Measurements from ENCODE around the gene THRAP3. TPM values are rescaled to one million over a fixed set of nuclear protein-coding genes. Genes with fewer than 3 reads are reported as not detected.

Gene THRAP3
- total and polyA plus RNA-seq, 9 of the 15 experiments (the other 6 are each of a cell fraction or from before 2014, with no cell fraction given), result 66.2 to 135 (median 113) TPM

- H3K9me1 ChIP-seq (ENCODE audit: control insufficient read depth, insufficient read depth, low read length), result peaks cover under 1% of the 10 kb centered on the region
- DNase-seq (ENCODE audit: extremely low read depth in 1 of 4, low spot score in 3 of 4) (no peak), FAIRE-seq (peak; percentile 29), ATAC-seq (no peak)
- no peak overlapping the region for H3K4me3 ChIP-seq
- no peaks in the 10 kb centered on the region for H4K20me1 ChIP-seq (replicated peaks; ENCODE audit: control insufficient read depth, insufficient read depth, low read length)
- 82% methylated on average over 6 of the region's 6 CpGs for WGBS (ENCODE audit: insufficient coverage, low coverage, missing lambda C conversion rate)
- H3K4me2 ChIP-seq (ENCODE audit: insufficient read depth, low read length), result no peak overlapping the region
- H3K27me3 ChIP-seq (ENCODE audit: control insufficient read depth in 2 of 2, insufficient read depth in 2 of 2, low read length in 2 of 2), result no peaks in the 10 kb centered on the region
- in situ Hi-C loops (cut with MboI) (no loop called here), intact Hi-C loops (cut with micrococcal nuclease) (no loop called here)
- H3K4me1 ChIP-seq (replicated peaks in 1 of 2; ENCODE audit: control insufficient read depth in 2 of 2, insufficient read depth in 2 of 2, low read length in 2 of 2), result peaks cover 0 to 31% of the 10 kb centered on the region in 2 experiments; a peak in 3 of 5 replicates
- H3K27ac ChIP-seq (ENCODE audit: extremely low read depth, low read depth, low read length), result no peak overlapping the region
- TF ChIP-seq, protein P1, sequence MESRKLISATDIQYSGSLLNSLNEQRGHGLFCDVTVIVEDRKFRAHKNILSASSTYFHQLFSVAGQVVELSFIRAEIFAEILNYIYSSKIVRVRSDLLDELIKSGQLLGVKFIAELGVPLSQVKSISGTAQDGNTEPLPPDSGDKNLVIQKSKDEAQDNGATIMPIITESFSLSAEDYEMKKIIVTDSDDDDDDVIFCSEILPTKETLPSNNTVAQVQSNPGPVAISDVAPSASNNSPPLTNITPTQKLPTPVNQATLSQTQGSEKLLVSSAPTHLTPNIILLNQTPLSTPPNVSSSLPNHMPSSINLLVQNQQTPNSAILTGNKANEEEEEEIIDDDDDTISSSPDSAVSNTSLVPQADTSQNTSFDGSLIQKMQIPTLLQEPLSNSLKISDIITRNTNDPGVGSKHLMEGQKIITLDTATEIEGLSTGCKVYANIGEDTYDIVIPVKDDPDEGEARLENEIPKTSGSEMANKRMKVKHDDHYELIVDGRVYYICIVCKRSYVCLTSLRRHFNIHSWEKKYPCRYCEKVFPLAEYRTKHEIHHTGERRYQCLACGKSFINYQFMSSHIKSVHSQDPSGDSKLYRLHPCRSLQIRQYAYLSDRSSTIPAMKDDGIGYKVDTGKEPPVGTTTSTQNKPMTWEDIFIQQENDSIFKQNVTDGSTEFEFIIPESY (CRISPR knock-in tag; IDR thresholded peaks at IDR 0.05), result no peak
- no peak for TF ChIP-seq TAL1 (IDR thresholded peaks at IDR 0.05)
- no peak for TF ChIP-seq ETV6 (IDR thresholded peaks at IDR 0.05; ENCODE audit: borderline replicate concordance in 1 of 2, low read depth in 2 of 2, low read length in 1 of 2)
- no peak for TF ChIP-seq ETV6 (CRISPR knock-in tag; IDR thresholded peaks at IDR 0.05; ENCODE audit: borderline replicate concordance)
- no peaks in the 10 kb centered on the region for H3K9me3 ChIP-seq (replicated peaks; ENCODE audit: control insufficient read depth, insufficient read depth, low read depth, low read length)
- ChIA-PET CTCF (ENCODE audit: low intra/inter-chr PET ratio) (no interaction called here), POLR2A (interaction anchor here (1.1 to 1.4 kb wide), 2 partner anchors 14 to 30 kb away, joined by 3 to 9 read pairs; partner anchors contain the start of gene EVA1B)
- BruUV-seq (replicated peaks), result no TSS peak
- H3K36me3 ChIP-seq (ENCODE audit: control insufficient read depth, insufficient read depth, low read length), result peaks cover 34% of the 10 kb centered on the region; the same call in 2 of the 3 replicates
- H3K9ac ChIP-seq (ENCODE audit: insufficient read depth in 1 of 2, low read depth in 2 of 2, low read length in 2 of 2), result peak overlapping the region in 1 of 2 experiments; percentile 38; a peak in 1 of 4 replicates
- H3K79me2 ChIP-seq (ENCODE audit: control insufficient read depth, insufficient read depth, low read length), result no peaks in the 10 kb centered on the region
- no peak overlapping the region for H2AFZ ChIP-seq (ENCODE audit: low read depth, low read length)
Observed at GRCh38 chr1:36337830-36338229, 113.6 kb downstream of the THRAP3 start.

Measured in K562 (cell line).